Lung (tissue), 12 donors: ENCODE measurements around the gene MFRP. TPM values are rescaled to one million over a fixed set of nuclear protein-coding genes. Genes with fewer than 3 reads are reported as not detected.

Experiments
- ATAC-seq: fragments of 200-7000 bp; cut with Tn5 transposase; one replicate; pipeline ENCODE4 v1.9.1; 2020; ENCODE audit warnings: moderate number of reproducible peaks; ENCODE audit not compliant: insufficient read depth, low FRiP score
- DNase-seq, 3 donors: peaks; one replicate each; pipeline ENCODE4 v3.0.0-alpha.2; 2013 to 2017
- H3K27ac ChIP-seq, 2 donors: one replicate each; pipeline ENCODE4 v1.5.1; 2013; ENCODE audit warnings: mild to moderate bottlenecking in 2 of 2, moderate library complexity in 2 of 2, control low read depth in 1 of 2, inconsistent platforms in 1 of 2, low read depth in 1 of 2, low read length in 1 of 2
- H3K27me3 ChIP-seq, 3 donors: one replicate each; pipeline ENCODE4 v1.5.1; 2013; ENCODE audit warnings: low read length in 2 of 3; ENCODE audit not compliant: control insufficient read depth in 3 of 3, insufficient read depth in 3 of 3
- H3K36me3 ChIP-seq, 4 donors: one replicate each; pipeline ENCODE4 v1.5.1; 2013; ENCODE audit warnings: low read length in 4 of 4, mild to moderate bottlenecking in 1 of 4, moderate library complexity in 1 of 4; ENCODE audit not compliant: control insufficient read depth in 4 of 4, insufficient read depth in 4 of 4
- H3K4me1 ChIP-seq, 5 donors: one replicate each; pipeline ENCODE4 v1.5.1; 2013; ENCODE audit warnings: low read length in 5 of 5, mild to moderate bottlenecking in 2 of 5, moderate library complexity in 1 of 5; ENCODE audit not compliant: control insufficient read depth in 5 of 5, insufficient read depth in 5 of 5
- H3K4me3 ChIP-seq: one replicate; pipeline ENCODE4 v1.5.1; 2013; ENCODE audit warnings: mild to moderate bottlenecking, control low read depth, moderate library complexity
- H3K9ac ChIP-seq, 2 donors: one replicate each; pipeline ENCODE4 v1.5.1; 2013; ENCODE audit warnings: low read length in 2 of 2, control low read depth in 1 of 2; ENCODE audit not compliant: insufficient read depth in 1 of 2
- H3K9me3 ChIP-seq, 4 donors: one replicate each; pipeline ENCODE4 v1.5.1; 2013; ENCODE audit warnings: low read length in 3 of 4, mild to moderate bottlenecking in 1 of 4, moderate library complexity in 1 of 4; ENCODE audit not compliant: control insufficient read depth in 4 of 4, insufficient read depth in 3 of 4
- CTCF ChIP-seq: IDR thresholded peaks from 2 replicates; pipeline ENCODE4 v1.5.1; 2012; ENCODE audit warnings: mild to moderate bottlenecking; ENCODE audit errors: control extremely low read depth, extremely low read depth
- WGBS, 2 donors: extraction: QIAGEN DNeasy Blood & Tissue Kit; methylation state at CpG; one replicate each; pipeline ENCODE4 v1.1.7; 2013; 5-methylcytosine and 5-hydroxymethylcytosine counted together
- polyA plus RNA-seq, 2 donors: library from polyadenylated mRNA; stranded (reverse); fragments of 200-250 nt; gene quantifications; one replicate each; pipeline ENCODE4 v1.2.1, GENCODE V29; 2013
- total RNA-seq, 2 donors: library from RNA; depleted of rRNA in 1 of 2; stranded (reverse); fragments of >200 nt in 1 of 2; gene quantifications; one replicate each; pipeline ENCODE4 v1.2.1, GENCODE V29; 2014 to 2021
- donor health status: control.
- donor health status: control.
- donor health status: Bipolar disorder and iron deficiency.
- donor health status: healthy.
- donor health status: DM: yes; HTN: yes; CAD: no.

MFRP gene
- total and polyA plus RNA-seq, 4 donors: not detected

- no peak for ATAC-seq
- Histone ChIP-seq H3K27me3 (peaks cover 0 to 10% (median 2%) of the 10 kb centered on the region in 3 donors), H3K36me3 (no peaks in the 10 kb centered on the region), H3K4me1 (peaks cover 0 to 40% (median 14%) of the 10 kb centered on the region in 5 donors), H3K9ac (no peak overlapping the region), H3K9me3 (no peaks in the 10 kb centered on the region), H3K4me3 (no peak overlapping the region), H3K27ac (peak overlapping the region in 1 of 2 donors; percentile 98)
- TF ChIP-seq CTCF: no peak
- WGBS, 2 donors: 75 to 88% methylated on average over 10 of the region's 10 CpGs
- DNase-seq: no peak
Observed at GRCh38 chr11:119378851-119379465, 32.5 kb upstream of the MFRP start.

GRCh38 chr11:119377961-119378667, 31.6 kb upstream of the MFRP start:
- no peaks in the 10 kb centered on the region for H3K36me3 ChIP-seq
- 74 to 81% methylated on average over 6 of the region's 6 CpGs for WGBS, 2 donors
- H3K27ac ChIP-seq: peak overlapping the region in 1 of 2 donors; percentile 98
- no peaks in the 10 kb centered on the region for H3K9me3 ChIP-seq
- no peak overlapping the region for H3K4me3 ChIP-seq
- H3K4me1 ChIP-seq: peaks cover 0 to 40% (median 14%) of the 10 kb centered on the region in 5 donors
- no peak for ATAC-seq
- no peak overlapping the region for H3K9ac ChIP-seq
- H3K27me3 ChIP-seq: peaks cover 0 to 6% (median 0%) of the 10 kb centered on the region in 3 donors
- no peak for DNase-seq
- no peak for TF ChIP-seq CTCF

GRCh38 chr11:119377112-119377901, 30.8 kb upstream of the MFRP start:
- peaks cover 0 to 39% (median 14%) of the 10 kb centered on the region in 5 donors for H3K4me1 ChIP-seq

More at GRCh38 chr11:119377112-119377901, 30.8 kb upstream of the MFRP start:
- no peak for DNase-seq
- Histone ChIP-seq H3K4me3 (no peak overlapping the region), H3K27ac (peak overlapping the region in 1 of 2 donors; percentile 98), H3K9me3 (no peaks in the 10 kb centered on the region), H3K27me3 (peaks cover 0 to 5% (median 0%) of the 10 kb centered on the region in 3 donors), H3K9ac (no peak overlapping the region), H3K36me3 (no peaks in the 10 kb centered on the region)
- WGBS, 2 donors: 63% methylated on average over 12 of the region's 12 CpGs
- ATAC-seq: no peak
- no peak for TF ChIP-seq CTCF
